Amniotic stem cell (primary cell): ENCODE data around the gene THSD4.

Experiments used
- DNase-seq: peaks from one replicate; lab custom pipeline; 2025; lab: John Stamatoyannopoulos, UW

Gene THSD4

DNA sequence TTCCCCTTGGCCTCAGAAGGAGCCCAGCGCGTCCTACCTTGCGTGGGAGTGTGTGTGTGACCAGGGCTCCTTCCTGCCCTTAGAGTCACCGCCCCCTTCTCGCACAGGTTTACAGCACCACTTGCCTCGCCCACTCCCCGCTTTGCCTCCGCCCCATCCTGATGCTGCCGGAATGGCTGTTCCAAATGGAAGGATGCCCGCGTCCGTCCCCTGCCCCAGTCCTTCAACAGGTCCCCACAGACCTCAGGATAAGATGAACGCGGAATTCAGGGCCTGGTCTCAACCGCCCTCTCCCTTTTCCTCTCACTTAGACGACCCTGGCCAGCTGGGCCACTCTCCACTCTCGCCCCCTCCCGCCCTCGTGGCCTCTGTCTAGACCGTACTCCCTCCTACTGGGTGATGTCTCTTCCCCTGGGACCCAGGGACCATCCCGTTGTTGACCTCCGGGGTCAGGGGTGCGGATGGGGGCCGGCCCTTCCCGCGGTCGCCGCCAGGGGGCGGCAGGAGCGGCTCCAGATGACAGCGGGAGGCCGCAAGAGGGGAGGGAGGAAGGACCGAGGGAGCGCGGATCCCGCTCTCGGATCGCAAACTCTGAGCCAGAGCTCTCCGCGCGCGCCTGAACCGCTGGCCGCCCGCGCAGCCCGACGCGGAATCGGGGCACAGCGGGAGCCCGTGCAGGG is at the start of gene THSD4:
TSS of gene THSD4 (plus strand) at position 585 of the 680 bp plus-strand sequence.
- DNase-seq, result peak; percentile 20

DNA sequence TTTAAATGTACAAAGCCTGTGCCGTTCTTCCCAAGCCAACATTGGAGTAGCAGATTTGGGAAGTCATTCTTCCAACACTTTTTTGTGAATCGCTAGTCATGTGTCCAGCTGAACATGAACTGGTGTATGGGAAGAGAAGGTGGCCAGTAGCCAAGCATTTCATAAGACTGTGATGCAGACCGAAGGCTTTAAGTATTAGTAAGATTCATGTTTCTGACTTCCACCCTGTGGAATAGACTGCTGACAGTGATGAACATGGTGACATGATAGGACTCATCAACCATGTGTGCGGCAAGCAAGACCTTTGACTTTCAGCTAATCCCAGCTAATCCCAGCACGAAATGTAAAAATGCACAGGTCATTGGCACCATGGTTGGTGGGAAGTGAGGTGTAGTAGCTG is 48.3 kb upstream of the THSD4 start:
- DNase-seq, result no peak

- no peak for DNase-seq
Observed at GRCh38 chr15:71069693-71070092, 45.6 kb upstream of the THSD4 start.

GRCh38 chr15:71071529-71071928 is 43.7 kb upstream of the THSD4 start:
- DNase-seq, result no peak

- no peak for DNase-seq
Observed at GRCh38 chr15:71072423-71072822, 42.8 kb upstream of the THSD4 start.

- no peak for DNase-seq
Observed at GRCh38 chr15:71078506-71079207, 36.6 kb upstream of the THSD4 start.

- DNase-seq, result peak; percentile 27
Observed at GRCh38 chr15:71079208-71080044, 35.8 kb upstream of the THSD4 start.

GRCh38 chr15:71080166-71080565 is 35.1 kb upstream of the THSD4 start:
- DNase-seq, result no peak

- no peak for DNase-seq
Observed at GRCh38 chr15:71080705-71081104, 34.6 kb upstream of the THSD4 start.

- no peak for DNase-seq
Observed at GRCh38 chr15:71082803-71083202, 32.5 kb upstream of the THSD4 start.

DNA sequence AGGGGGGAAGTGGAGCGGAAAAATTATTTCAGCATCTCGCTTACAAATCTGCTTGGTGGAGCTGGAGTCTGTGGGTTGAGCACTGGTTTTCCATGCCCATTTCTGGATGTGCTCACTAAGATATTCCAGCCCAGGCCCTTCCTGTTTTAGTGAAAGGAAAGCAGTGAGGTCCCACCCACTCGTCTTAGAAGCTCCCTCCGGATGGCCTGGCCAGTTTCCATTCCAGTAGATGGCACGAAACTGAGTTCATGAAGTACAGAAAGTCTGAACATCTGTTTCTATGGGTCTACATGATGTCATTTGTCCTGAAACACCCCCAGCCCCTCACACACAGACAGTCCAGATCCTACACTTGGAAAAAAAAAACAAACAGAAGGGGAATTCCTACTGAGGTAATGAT is 31.9 kb upstream of the THSD4 start:
- DNase-seq, result no peak

DNA sequence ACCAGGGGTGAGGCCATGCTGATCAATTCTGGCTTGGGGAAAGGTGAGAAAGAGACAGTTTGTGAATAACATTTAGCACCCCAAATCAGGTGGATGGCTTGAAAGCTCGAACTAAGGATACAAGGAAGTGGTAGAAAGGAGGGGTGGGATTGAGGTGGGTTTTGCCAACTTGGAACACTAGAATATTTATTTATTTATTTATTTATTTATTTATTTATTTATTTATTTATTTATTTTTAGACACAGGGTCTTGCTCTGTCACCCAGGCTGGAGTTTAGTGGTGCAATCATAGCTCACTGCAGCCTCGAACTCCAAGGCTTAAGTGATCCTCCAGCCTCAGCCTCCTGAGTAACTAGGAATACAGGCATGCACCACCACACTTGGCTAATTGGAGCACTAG is 31.0 kb upstream of the THSD4 start:
- no peak for DNase-seq

GRCh38 chr15:71085809-71086208 is 29.5 kb upstream of the THSD4 start:
- DNase-seq, result no peak

DNA sequence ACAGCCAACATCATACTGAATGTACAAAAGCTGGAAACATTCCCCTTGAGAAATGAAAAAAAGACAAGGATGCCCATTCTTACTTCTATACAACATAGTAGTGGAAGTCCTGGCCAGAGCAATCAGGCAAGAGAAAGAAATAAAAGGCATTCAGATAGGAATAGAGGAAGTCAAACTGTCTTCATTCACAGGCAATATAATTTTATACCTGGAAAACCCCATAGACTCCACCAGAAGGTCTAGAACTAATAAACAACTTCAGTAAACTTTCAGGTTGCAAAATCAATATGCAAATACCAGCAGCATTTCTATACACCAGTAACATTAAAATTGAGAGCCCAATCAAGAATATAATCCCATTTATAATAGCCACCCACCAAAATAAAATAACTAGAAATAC is 27.1 kb upstream of the THSD4 start:
- no peak for DNase-seq

DNA sequence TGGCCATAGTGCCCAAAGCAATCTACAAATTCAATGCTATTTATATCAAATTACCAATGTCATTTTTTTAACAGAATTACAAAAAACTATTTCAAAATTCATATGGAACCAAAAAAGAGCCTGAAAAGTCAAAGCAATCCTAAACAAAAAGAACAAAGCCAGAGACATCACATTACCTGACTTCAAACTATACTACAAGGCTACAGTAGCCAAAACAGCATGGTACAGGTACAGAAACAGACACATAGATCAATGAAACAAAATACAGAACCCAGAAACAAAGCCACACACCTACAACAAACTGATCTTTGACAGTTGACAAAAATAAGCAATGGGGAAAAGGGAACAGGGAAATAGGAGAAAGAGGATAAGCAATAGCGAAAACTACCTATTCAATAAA is 26.6 kb upstream of the THSD4 start:
- no peak for DNase-seq

- no peak for DNase-seq
Observed at GRCh38 chr15:71089801-71090200, 25.5 kb upstream of the THSD4 start.

DNA sequence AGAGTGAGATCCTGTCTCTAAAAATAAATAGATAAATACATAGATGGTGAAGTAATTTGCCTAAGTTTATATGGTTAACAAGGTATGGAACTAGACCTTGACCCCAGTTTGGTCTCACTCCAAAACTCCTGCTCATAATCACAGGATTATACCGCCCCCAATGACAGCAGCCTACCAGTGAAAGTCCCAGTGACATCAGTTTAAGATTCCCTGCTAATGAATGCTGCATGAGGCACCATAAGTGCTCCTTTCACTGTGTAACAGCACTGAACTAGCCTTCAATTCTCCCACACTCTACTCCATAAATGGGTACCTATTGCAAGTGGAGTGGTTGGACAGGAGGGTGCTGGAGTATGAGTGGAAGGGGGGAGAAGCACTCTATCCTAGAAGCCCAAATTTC is 23.7 kb upstream of the THSD4 start:
- no peak for DNase-seq

GRCh38 chr15:71092056-71092600 is 23.1 kb upstream of the THSD4 start:
- DNase-seq, result no peak

- no peak for DNase-seq
Observed at GRCh38 chr15:71093054-71094024, 21.9 kb upstream of the THSD4 start.

- no peak for DNase-seq
Observed at GRCh38 chr15:71094137-71094536, 21.1 kb upstream of the THSD4 start.

DNA sequence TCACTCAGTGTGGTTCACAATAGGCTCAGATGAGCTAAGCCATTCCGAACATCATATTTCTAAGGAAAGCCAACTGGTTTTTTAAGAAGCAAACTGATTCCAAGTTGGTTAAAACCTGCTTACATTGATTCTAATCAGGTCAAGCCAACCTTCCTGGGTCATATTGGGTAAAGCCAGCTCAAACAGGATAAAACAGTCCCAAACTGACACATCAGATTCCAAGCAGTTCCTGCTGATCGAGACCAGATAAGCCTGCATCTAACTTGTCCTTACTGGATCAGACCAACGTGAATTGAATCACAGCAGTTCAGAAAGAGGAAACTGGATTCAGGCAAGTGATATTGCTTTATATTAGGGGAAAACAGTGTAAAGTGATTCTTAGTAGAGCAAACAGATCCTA is 18.6 kb upstream of the THSD4 start:
- no peak for DNase-seq
